Left kidney (tissue), 8 donors: ENCODE data around the gene ZNF428. TPM values are rescaled to one million over a fixed set of nuclear protein-coding genes. Genes with fewer than 3 reads are reported as not detected.
"Not testable (repeated sequence)": the region's sequence is repeated elsewhere in the genome, so short reads cannot be mapped to it uniquely, and the experiment has no call there.

Source experiments
- DNase-seq: peaks from one replicate; pipeline ENCODE4 v3.0.0-alpha.2; 2013
- long read RNA-seq, 8 donors: transcript quantifications; one replicate each; lab custom pipeline, GENCODE V29; 2026
- polyA plus RNA-seq: library from polyadenylated mRNA; unstranded; fragments of 120-200 nt; gene quantifications from one replicate; pipeline ENCODE4 v1.2.1, GENCODE V29; 2013; ENCODE audit not compliant: insufficient read length

ZNF428 gene, protein sequence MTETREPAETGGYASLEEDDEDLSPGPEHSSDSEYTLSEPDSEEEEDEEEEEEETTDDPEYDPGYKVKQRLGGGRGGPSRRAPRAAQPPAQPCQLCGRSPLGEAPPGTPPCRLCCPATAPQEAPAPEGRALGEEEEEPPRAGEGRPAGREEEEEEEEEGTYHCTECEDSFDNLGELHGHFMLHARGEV
- polyA plus RNA-seq = 72.8 TPM
- long read RNA-seq, donor 1, transcript ZNF428-201 (3 exons, 1,412 nt) = major isoform, 113 of 142 reads
- long read RNA-seq, donor 1, partial matches to known transcripts = 25 of 142 reads
- long read RNA-seq, donor 1, other reads (novel, unspliced or antisense) = 0 of 142 reads
- long read RNA-seq, donor 2, transcript ZNF428-201 (3 exons, 1,412 nt) = major isoform, 89 of 100 reads
- long read RNA-seq, donor 2, partial matches to known transcripts = 10 of 100 reads
- long read RNA-seq, donor 2, other reads (novel, unspliced or antisense) = 0 of 100 reads
- long read RNA-seq, donor 3, transcript ZNF428-201 (3 exons, 1,412 nt) = major isoform, 71 of 85 reads
- long read RNA-seq, donor 3, partial matches to known transcripts = 12 of 85 reads
- long read RNA-seq, donor 3, other reads (novel, unspliced or antisense) = 0 of 85 reads
- long read RNA-seq, donor 4, transcript ZNF428-201 (3 exons, 1,412 nt) = major isoform, 6 of 12 reads
- long read RNA-seq, donor 4, partial matches to known transcripts = 6 of 12 reads
- long read RNA-seq, donor 4, other reads (novel, unspliced or antisense) = 0 of 12 reads
- long read RNA-seq, donor 5, transcript ZNF428-201 (3 exons, 1,412 nt) = major isoform, 130 of 159 reads
- long read RNA-seq, donor 5, partial matches to known transcripts = 24 of 159 reads
- long read RNA-seq, donor 5, other reads (novel, unspliced or antisense) = 0 of 159 reads
- long read RNA-seq, donor 6, transcript ZNF428-201 (3 exons, 1,412 nt) = major isoform, 120 of 147 reads
- long read RNA-seq, donor 6, partial matches to known transcripts = 24 of 147 reads
- long read RNA-seq, donor 6, other reads (novel, unspliced or antisense) = 0 of 147 reads
- long read RNA-seq, donor 7, transcript ZNF428-201 (3 exons, 1,412 nt) = major isoform, 95 of 311 reads
- long read RNA-seq, donor 7, partial matches to known transcripts = 213 of 311 reads
- long read RNA-seq, donor 7, other reads (novel, unspliced or antisense) = 0 of 311 reads
- long read RNA-seq, donor 8, transcript ZNF428-201 (3 exons, 1,412 nt) = major isoform, 32 of 43 reads
- long read RNA-seq, donor 8, partial matches to known transcripts = 11 of 43 reads
- long read RNA-seq, donor 8, other reads (novel, unspliced or antisense) = 0 of 43 reads

GRCh38 chr19:43619262-43620060, at the start of gene ZNF428:
ZNF428 (minus strand) TSS chr19:43619629; CDS start chr19:43614304, 5,325 bp downstream.
- peak; percentile 89 for DNase-seq

- peak; percentile 95 for DNase-seq
Observed at GRCh38 chr19:43668406-43669109, 49.1 kb upstream of the ZNF428 start.

GRCh38 chr19:43667876-43668405, 48.5 kb upstream of the ZNF428 start:
- DNase-seq = no peak

GRCh38 chr19:43667126-43667875, 47.9 kb upstream of the ZNF428 start:
- no peak for DNase-seq

GRCh38 chr19:43664018-43664417, 44.6 kb upstream of the ZNF428 start:
- no peak for DNase-seq

DNA sequence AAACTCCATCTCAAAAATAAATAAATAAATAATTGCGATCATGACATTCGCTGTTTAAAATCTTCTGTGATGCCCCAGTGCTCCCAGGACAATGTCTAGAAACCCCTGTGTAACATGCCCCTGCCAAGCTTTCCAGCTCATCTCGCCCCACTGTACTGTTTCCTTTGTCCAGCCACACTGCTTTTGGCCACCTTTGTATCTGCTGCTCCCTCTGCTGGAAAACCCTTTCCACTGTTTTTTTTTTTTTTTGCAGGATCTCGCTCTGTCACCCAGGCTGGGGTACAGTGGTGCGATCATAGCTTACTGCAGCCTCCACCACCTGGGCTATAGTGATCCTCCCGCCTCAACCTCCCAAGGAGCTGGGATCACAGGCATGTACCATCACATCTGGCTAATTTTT, 43.1 kb upstream of the ZNF428 start:
- DNase-seq = no peak

GRCh38 chr19:43660971-43661360, 41.5 kb upstream of the ZNF428 start:
- no peak for DNase-seq

DNA sequence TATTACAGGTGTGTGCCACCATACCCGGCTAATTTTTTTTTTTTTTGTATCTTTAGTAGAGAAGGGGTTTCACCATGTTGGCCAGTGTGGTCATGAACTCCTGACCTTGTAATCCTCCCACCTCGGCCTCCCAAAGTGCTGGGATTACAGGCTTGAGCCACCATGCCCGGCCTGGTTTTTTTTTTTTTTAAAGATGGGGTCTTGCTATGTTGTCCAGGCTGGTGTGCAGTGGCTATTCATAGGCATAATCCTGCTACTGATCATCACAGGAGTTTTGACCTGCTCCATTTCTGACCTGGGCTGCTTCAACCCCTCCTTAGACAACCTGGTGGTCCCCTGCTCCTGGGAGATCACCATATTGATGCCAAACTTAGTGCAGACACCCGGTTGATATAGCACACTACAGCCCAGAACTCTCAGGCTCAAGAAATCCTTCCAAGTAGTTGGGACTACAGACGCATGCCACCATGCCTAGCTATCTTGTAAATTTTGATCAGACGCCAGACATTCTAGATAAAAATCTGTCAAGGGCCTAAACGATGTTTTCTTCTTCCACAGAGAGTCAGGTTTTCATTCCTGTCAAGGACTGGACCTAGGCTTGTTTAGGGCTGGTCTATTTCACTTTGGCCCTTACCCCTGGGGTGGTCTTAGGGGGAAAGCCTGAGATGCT, 41.0 kb upstream of the ZNF428 start:
- DNase-seq = no peak

DNA sequence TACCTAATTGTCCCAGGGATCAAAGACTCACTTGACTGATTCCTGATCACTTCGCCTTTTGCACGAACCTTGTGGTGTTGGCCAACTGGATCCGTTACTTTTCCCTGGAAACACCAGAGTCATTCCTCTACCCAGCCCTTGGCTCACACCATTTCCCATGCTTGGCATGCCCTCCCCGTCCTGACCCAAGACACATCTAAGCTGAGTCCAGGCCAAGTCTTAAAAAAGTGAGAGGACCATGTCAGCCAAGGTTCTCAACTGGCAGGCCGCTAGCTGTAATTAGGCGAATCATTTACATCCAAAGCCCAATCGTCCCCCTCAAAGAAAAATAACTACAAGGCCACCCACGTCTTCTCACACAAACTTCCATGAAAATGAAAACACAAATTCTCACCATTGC, 39.1 kb upstream of the ZNF428 start:
- DNase-seq = no peak

GRCh38 chr19:43658001-43658400, 38.6 kb upstream of the ZNF428 start:
- DNase-seq = no peak

DNA sequence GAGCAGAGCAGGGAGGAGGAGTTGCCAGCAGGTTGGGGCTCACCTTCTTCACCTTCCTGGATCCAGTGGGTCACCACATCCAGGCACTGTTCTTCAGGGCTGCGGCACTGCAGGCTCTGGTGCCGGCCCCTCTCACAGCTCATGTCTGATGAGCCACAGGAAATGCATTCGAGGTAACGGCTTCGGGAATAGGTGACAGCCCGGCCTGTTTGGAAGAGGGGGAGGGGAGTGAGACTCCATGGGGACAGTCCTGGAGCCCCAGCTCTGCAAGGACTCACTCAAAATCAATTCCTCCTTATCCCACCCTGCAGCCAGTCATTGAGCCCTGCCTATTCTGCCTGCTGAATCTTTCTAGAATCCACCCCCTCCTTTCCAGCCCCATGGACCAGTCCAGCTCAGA, 37.0 kb upstream of the ZNF428 start:
- no peak for DNase-seq

DNA sequence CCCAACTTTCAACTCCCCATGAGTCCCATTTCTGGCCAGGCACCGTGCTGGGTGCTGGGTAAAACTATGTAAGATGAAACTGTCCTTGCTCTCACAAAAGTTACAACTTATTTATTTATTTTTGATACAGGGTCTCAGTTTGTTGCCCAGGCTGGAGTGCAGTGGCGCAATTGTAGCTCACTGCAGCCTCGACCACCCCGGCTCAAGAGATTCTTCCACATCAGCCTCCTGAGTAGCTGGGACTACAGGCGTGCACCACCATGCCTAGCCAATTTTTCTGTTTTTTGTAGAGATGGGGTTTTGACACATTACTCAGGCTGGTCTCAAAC, 33.1 kb upstream of the ZNF428 start:
- DNase-seq = no peak

DNA sequence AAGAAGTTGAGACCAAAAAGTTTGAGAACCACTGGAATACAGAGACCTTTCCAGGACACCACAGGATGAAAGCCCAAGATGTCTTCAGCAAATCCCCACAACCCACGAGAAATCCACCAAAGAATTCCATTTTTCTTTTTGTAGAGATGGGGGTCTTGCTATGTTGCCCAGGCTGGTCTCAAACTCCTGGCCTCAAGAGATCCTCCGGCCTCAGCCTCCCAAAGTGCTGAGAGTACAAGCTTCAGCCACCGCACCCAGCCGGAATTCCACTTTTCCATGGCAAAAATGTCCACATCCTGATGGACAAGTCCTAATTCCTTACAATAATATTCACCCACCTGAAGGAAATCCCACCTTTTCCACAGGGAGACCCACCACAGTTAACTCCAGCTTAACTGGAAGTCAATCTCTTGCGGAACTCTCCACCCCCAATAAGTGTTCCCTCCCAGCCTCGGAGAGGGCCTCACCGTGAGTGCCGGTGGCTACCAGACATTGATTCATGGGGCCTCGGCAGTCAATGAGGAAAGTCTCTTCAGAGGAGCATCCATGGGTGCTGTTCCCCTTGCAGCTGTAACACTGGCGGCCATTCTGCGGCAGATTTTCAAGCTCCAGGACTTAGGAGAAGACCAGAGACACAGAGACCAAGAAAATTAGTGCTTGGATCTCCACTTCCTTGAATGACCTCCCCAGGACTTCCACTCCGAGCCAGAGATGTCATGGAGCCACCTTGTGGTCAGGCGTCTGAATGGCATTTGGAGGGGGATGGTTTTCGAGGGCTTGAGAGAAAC, 32.5 kb upstream of the ZNF428 start:
- peak; percentile 70 for DNase-seq

DNA sequence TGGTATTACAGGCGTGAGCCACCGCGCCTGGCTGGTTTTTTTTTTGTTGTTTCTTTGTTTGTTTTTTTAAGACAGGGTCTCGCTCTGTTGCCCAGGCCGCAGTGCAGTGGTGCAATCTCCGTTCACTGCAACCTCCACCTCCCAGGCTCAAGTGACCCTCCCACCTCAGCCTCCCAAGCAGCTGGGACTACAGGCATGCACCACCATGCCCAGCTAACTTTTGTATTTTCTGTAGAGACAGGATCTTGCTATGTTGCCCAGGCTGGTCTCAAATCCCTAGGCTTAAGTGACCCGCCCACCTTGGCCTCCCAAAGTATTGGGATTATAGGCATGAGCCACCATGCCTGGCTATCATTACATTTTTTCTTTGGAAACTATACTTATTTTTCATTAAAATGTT, 30.8 kb upstream of the ZNF428 start:
- DNase-seq = not testable (repeated sequence)

DNA sequence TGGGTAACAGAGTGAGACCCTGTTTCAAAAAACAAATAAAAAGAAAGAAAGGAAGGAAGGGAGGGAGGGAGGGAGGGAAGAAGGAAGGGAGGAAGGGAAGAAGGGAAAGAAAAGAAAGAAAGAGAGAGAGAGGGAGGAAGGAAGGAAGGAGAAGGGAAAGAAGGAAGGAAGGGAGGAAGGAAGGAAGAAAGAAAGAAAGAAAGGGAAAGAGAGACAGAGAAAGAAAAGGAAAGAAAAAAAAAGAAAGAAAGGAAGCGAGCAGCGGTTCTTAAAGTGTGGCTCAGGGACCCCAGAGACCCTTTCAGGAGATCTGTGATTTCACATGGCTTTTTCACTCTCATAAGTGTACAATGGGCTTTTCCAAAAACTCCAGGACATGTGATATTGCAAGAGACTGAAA, 30.1 kb upstream of the ZNF428 start:
- DNase-seq = no peak

DNA sequence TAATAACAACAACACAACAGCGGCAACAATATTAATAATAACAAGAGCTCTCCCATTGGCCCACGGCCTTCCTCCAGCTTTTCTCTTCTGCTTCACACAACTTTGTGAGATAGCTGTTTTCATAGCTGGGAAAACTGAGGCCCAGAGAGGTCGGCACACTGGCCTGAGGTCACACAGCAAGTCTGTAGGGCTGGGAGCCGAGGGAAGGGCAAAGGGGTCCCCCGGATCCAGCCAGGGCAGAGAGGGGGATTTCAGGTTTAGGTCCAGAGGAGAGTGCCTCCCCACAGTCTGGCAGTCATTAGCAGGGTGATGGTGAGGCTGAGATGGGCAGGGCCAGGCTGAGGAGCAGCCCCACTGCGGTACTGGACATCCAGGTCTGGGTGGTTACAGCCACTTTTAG, 29.2 kb upstream of the ZNF428 start:
- DNase-seq = no peak

GRCh38 chr19:43644181-43644580, 24.8 kb upstream of the ZNF428 start:
- no peak for DNase-seq

- DNase-seq = no peak
Observed at GRCh38 chr19:43643326-43643725, 23.9 kb upstream of the ZNF428 start.
